ENCODE data around the gene HILPDA.

DNA sequence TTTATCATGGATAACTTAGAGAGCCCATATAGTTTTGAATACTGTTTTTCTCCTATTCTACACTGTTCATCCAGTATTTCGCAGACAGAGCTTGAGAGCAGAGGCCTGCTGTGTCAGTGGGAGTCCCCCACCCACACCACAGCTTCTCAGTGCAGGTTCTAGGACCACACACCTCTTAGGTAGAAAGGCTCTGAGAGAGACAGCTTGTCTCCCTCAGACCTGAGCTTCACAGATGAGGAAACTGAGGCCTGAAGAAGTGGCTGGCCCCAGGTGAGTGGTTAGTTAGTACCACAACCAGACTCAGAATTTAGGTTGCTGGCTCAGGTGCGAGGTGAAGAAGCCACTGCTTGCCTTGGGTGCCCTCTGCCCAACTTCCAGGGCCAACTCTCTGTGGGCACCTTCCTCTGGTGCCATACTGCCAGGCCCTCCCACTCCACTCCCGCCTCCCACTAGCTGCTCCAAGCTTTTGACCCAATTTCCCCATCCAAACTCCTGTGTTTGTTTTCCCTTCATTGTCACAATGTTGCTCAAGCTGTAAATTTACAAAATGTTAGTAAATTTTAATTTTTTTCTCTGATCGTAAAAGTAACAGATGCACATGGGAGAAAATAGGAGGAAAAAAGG is 7.6 kb upstream of the HILPDA start:
- TF ChIP-seq, protein P1, sequence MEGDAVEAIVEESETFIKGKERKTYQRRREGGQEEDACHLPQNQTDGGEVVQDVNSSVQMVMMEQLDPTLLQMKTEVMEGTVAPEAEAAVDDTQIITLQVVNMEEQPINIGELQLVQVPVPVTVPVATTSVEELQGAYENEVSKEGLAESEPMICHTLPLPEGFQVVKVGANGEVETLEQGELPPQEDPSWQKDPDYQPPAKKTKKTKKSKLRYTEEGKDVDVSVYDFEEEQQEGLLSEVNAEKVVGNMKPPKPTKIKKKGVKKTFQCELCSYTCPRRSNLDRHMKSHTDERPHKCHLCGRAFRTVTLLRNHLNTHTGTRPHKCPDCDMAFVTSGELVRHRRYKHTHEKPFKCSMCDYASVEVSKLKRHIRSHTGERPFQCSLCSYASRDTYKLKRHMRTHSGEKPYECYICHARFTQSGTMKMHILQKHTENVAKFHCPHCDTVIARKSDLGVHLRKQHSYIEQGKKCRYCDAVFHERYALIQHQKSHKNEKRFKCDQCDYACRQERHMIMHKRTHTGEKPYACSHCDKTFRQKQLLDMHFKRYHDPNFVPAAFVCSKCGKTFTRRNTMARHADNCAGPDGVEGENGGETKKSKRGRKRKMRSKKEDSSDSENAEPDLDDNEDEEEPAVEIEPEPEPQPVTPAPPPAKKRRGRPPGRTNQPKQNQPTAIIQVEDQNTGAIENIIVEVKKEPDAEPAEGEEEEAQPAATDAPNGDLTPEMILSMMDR (IDR thresholded peaks at IDR 0.05; ENCODE audit: insufficient read depth, low read length, poor library complexity, severe bottlenecking): no peak
- TF ChIP-seq EZH2phosphoT487 (conservative IDR thresholded peaks at IDR 0.05; ENCODE audit: low read length): no peak
